ENCODE results near the gene RNF223. TPM values are rescaled to one million over a fixed set of nuclear protein-coding genes. Genes with fewer than 3 reads are reported as not detected.
A peak's percentile ranks its signal among the peaks of the same experiment; 100 is the strongest.

The RNF223 gene
- total RNA-seq, 1 experiment from 2014 or later = not detected

GRCh38 chr1:1092894-1093609, 18.9 kb upstream of the RNF223 start:
- H3K79me1 ChIP-seq (ENCODE audit: insufficient read depth, low read depth, low read length, poor library complexity, severe bottlenecking) = no peaks in the 10 kb centered on the region
- no peak overlapping the region for H2BK5ac ChIP-seq (ENCODE audit: insufficient read length, low read length)
- no peak overlapping the region for H3K4ac ChIP-seq (ENCODE audit: low read depth, low read length)
- no peak overlapping the region for H3K4me3 Mint-ChIP-seq
- no peaks in the 10 kb centered on the region for H3K4me1 ChIP-seq (ENCODE audit: insufficient read depth, low read length)
- no peak overlapping the region for H2AK5ac ChIP-seq (ENCODE audit: insufficient read length, low read length)
- H3T11ph ChIP-seq (ENCODE audit: low read length) = no peak overlapping the region
- no peaks in the 10 kb centered on the region for H3K9me3 ChIP-seq (ENCODE audit: control insufficient read depth, low read depth, low read length)
- peaks cover 6 to 24% of the 10 kb centered on the region in 2 experiments; a peak in 4 of 5 replicates for H3K9me3 Mint-ChIP-seq
- H2AFZ ChIP-seq (ENCODE audit: low read length) = no peak overlapping the region
- no peak overlapping the region for H2BK15ac ChIP-seq (ENCODE audit: low read depth, low read length)
- H2BK20ac ChIP-seq (ENCODE audit: low read depth, low read length, poor library complexity, severe bottlenecking) = no peak overlapping the region
- H3K56ac ChIP-seq (ENCODE audit: insufficient read length, low read depth, low read length) = no peak overlapping the region
- peak overlapping the region in 1 of 3 experiments; percentile 3; a peak in 1 of 7 replicates for H3K27ac Mint-ChIP-seq
- TF ChIP-seq, protein P1, sequence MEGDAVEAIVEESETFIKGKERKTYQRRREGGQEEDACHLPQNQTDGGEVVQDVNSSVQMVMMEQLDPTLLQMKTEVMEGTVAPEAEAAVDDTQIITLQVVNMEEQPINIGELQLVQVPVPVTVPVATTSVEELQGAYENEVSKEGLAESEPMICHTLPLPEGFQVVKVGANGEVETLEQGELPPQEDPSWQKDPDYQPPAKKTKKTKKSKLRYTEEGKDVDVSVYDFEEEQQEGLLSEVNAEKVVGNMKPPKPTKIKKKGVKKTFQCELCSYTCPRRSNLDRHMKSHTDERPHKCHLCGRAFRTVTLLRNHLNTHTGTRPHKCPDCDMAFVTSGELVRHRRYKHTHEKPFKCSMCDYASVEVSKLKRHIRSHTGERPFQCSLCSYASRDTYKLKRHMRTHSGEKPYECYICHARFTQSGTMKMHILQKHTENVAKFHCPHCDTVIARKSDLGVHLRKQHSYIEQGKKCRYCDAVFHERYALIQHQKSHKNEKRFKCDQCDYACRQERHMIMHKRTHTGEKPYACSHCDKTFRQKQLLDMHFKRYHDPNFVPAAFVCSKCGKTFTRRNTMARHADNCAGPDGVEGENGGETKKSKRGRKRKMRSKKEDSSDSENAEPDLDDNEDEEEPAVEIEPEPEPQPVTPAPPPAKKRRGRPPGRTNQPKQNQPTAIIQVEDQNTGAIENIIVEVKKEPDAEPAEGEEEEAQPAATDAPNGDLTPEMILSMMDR (conservative IDR thresholded peaks at IDR 0.05) = no peak
- no peaks in the 10 kb centered on the region for H3K23me2 ChIP-seq (ENCODE audit: insufficient read length, low read depth, low read length, poor library complexity, severe bottlenecking)
- H3K14ac ChIP-seq (ENCODE audit: insufficient read depth, low read length) = no peak overlapping the region
- DNase-seq = no peak
- no peak overlapping the region for H2BK12ac ChIP-seq (ENCODE audit: insufficient read length, low read depth, low read length)
- no peak overlapping the region for H4K91ac ChIP-seq (ENCODE audit: insufficient read length, low read depth, low read length)
- no peak overlapping the region for H3K18ac ChIP-seq (ENCODE audit: insufficient read length, low read depth, low read length)
- H3K27me3 Mint-ChIP-seq (ENCODE audit: low read depth) = peaks cover 13% of the 10 kb centered on the region
- H3K36me3 Mint-ChIP-seq (ENCODE audit: insufficient read depth in 1 of 3, low read depth in 3 of 3) = peaks cover 0 to 17% (median 0%) of the 10 kb centered on the region in 3 experiments; a peak in 3 of 7 replicates
- no peak overlapping the region for H4K5ac ChIP-seq (ENCODE audit: insufficient read length, low read depth, low read length)
- no peaks in the 10 kb centered on the region for H3K27me3 ChIP-seq (ENCODE audit: insufficient read depth, low read length)
- no peaks in the 10 kb centered on the region for H3K4me1 Mint-ChIP-seq
- no peak overlapping the region for H3K9ac ChIP-seq (ENCODE audit: extremely low read depth, insufficient read length, low read length)
- H3K79me2 ChIP-seq (ENCODE audit: insufficient read depth, low read length) = no peaks in the 10 kb centered on the region
- no peak overlapping the region for H3K4me2 ChIP-seq (ENCODE audit: insufficient read depth, insufficient read length, low read length)
- WGBS (ENCODE audit: extremely low coverage, insufficient read length, low lambda C conversion rate) = no CpG with 5 or more reads among the region's 14 CpGs
- no peak overlapping the region for H2BK120ac ChIP-seq (ENCODE audit: low read depth, low read length, poor library complexity, severe bottlenecking)
- H3K23ac ChIP-seq (ENCODE audit: insufficient read length, low read depth, low read length) = no peak overlapping the region
- H4K8ac ChIP-seq (replicated peaks; ENCODE audit: insufficient read length, low read depth, low read length) = no peak overlapping the region
- H4K20me1 ChIP-seq (ENCODE audit: control insufficient read depth, insufficient read depth, insufficient read length) = no peaks in the 10 kb centered on the region
- no peak overlapping the region for H3K27ac ChIP-seq (ENCODE audit: insufficient read length, low read depth, low read length)
